A549 treated with CORT108297 at 1 μM for 4 hours (cell line): ENCODE data around the gene SLC49A4. TPM values are rescaled to one million over a fixed set of nuclear protein-coding genes. Genes with fewer than 3 reads are reported as not detected.

Experiments
- total RNA-seq: library from RNA; stranded (reverse); fragments of 200-300 nt; extraction: Qiagen RNA extraction; gene quantifications from 5 replicates; pipeline ENCODE4 v1.2.3, GENCODE V29; 2022

Gene SLC49A4, protein sequence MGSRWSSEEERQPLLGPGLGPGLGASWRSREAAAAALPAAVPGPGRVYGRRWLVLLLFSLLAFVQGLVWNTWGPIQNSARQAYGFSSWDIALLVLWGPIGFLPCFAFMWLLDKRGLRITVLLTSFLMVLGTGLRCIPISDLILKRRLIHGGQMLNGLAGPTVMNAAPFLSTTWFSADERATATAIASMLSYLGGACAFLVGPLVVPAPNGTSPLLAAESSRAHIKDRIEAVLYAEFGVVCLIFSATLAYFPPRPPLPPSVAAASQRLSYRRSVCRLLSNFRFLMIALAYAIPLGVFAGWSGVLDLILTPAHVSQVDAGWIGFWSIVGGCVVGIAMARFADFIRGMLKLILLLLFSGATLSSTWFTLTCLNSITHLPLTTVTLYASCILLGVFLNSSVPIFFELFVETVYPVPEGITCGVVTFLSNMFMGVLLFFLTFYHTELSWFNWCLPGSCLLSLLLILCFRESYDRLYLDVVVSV
- 13.1 to 16.5 TPM (median 14.5 TPM) in 5 replicates for total RNA-seq

DNA sequence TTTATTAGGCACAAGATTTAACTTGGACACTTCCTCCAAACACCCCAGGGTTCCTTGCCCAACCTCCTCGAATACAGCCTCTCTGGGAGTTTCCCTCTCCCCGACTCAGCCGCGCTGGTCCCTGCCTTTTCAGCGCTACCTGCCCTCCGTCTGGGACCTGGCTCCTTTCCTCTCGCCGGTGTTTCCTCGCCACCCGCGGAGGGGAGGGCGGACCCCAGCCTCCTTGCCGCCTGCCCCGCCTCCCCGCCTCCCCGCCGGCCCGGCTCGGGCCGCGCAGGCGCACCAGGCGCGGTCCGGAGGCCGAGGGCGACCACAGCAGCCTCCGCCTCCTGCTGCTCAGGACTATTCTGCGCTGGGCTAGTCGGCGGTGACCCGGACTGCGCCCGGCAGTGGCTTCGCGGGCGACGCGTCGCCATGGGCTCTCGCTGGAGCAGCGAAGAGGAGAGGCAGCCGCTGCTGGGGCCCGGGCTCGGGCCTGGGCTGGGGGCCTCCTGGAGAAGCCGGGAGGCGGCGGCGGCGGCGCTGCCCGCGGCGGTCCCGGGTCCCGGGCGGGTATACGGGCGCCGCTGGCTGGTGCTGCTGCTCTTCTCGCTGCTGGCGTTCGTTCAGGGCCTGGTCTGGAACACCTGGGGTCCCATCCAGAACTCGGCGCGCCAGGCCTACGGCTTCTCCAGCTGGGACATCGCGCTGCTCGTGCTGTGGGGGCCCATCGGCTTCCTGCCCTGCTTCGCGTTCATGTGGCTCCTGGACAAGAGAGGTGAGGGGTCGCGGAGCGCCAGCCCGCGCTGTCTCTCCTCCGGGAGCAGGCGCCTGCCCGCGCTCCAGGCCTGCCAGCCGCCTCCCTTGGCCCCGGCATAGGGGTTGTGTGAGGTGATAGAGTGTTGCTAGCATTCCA, at the start of gene SLC49A4:
SLC49A4 (plus strand) TSS at position 291 of the 895 bp plus-strand sequence; CDS start at position 415, 124 bp downstream.

DNA sequence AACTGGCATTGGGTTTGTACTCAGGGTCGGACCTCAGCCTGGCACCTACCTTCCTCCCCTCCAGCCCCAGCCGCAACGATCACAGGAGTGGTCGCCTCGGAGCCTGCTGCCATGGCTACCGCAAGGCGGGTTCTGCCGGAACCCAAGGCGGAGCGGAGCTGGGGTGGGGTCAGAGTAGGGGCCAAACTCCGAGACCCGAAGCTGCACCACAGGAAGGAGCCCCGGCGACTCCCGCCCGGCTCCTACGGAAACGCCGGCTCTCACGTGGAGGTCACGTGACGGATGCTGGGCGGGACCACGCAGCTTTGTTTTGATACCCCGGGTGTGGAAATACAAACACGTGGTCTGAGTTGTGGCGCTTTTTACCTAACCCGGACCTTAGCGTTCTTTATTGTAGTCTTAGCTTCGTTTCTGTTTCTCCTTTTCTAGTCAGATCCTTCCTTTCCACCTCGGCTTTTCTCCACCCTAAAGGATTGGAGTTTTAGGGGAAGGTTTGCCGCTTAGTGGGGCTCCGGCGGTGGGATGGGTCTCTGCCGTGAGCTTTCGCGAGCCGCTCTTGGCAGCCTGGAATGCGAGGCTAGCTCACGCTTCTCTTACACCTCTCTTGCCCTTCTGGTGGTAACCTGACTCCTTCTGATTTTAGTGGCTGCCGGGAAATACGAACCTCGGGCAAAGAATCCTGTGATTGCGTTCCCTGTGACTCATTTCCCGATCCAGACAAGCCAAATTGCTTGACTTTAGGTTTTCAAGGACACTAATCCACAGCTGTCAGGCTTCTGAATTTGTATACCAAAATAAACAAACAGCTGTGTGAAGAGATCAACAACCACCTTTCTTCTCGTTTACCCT, 1.1 kb upstream of the SLC49A4 start, which contains the start of gene HSPBAP1:
HSPBAP1 (minus strand) TSS at position 264 of the 849 bp plus-strand sequence; CDS start at position 113, 151 bp downstream.

Other genes with a start within 250 kb of the SLC49A4 start
- 5.1 to 6.3 TPM (median 5.2 TPM) in 5 replicates for gene PARP9, start 230.8 kb upstream of the SLC49A4 start, total RNA-seq
- gene DTX3L, start 230.7 kb upstream of the SLC49A4 start, total RNA-seq, result 6.7 to 9.8 TPM (median 7.6 TPM) in 5 replicates
- gene PARP15, start 217.4 kb upstream of the SLC49A4 start, total RNA-seq, result not detected in 5 replicates
- 7.9 to 11.8 TPM (median 9.1 TPM) in 5 replicates for gene PARP14, start 114.2 kb upstream of the SLC49A4 start, total RNA-seq
- 5.9 to 6.5 TPM (median 6.0 TPM) in 5 replicates for gene HSPBAP1, start 1.2 kb upstream of the SLC49A4 start, total RNA-seq
- gene SEMA5B, start 232.7 kb downstream of the SLC49A4 start, total RNA-seq, result 0.15 to 0.63 TPM (median 0.23 TPM) in 5 replicates